GM21576 (cell line): ENCODE measurements around the gene IFNA17.
"Not testable (repeated sequence)": the region's sequence is repeated elsewhere in the genome, so short reads cannot be mapped to it uniquely, and the experiment has no call there.

Source experiments
- ATAC-seq: cut with Tn5 transposase; IDR thresholded peaks from one replicate; pipeline ENCODE4 v1.9.1; 2021; ENCODE audit warnings: mild to moderate bottlenecking, moderate library complexity; ENCODE audit not compliant: unreplicated experiment

The IFNA17 gene

GRCh38 chr9:21210782-21211181 lies 17.2 kb downstream of the IFNA17 start:
- not testable (repeated sequence) for ATAC-seq

- ATAC-seq = no peak
These were observed 17.7 kb downstream of the IFNA17 start for GRCh38 chr9:21210311-21210710.

GRCh38 chr9:21207043-21207442 lies 21.0 kb downstream of the IFNA17 start, which contains the start of gene IFNA10:
Gene IFNA10, minus strand, starts transcription at chr9:21207143. Its CDS starts 46 bp downstream, at chr9:21207097.
- ATAC-seq = not testable (repeated sequence)

- no peak for ATAC-seq
These were observed 22.8 kb downstream of the IFNA17 start for GRCh38 chr9:21205204-21205603.

GRCh38 chr9:21202105-21202504 lies 25.9 kb downstream of the IFNA17 start, which contains the start of gene IFNA7:
Gene IFNA7, minus strand, starts transcription at chr9:21202205. Its CDS starts 40 bp downstream, at chr9:21202165.
- not testable (repeated sequence) for ATAC-seq

GRCh38 chr9:21194867-21195776 lies 32.9 kb downstream of the IFNA17 start:
- ATAC-seq = peak; percentile 93

GRCh38 chr9:21187487-21187886 lies 40.5 kb downstream of the IFNA17 start, which contains the start of gene IFNA4:
Gene IFNA4, minus strand, starts transcription at chr9:21187587. Its CDS starts 56 bp downstream, at chr9:21187531.
- ATAC-seq = not testable (repeated sequence)

GRCh38 chr9:21182810-21183736 lies 44.9 kb downstream of the IFNA17 start:
- peak; percentile 95 for ATAC-seq
